ENCODE data around the gene ZNF391.

ZNF391 gene

DNA sequence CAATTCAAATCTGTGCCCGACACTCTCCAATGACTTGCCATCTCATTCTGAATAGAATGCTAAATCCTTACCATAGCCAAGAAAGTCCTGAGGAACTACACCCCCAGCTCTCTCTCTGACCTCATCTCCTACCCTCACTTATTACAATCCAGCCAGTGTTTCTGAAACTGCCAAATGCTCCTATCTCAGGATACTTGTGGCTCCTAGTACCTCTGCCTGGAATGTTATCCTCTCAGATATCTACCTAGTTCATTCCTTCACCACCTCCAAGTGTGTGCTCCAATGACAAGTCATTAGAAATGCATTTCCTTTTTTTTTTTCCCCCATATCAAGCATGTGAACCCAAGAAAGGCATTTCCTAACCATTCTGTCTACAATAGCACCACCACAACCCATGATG, 59.9 kb downstream of the ZNF391 start:
- no peak overlapping the region for H3K9ac ChIP-seq (ENCODE audit: low read depth in 1 of 2, low read length in 2 of 2)
- no peaks in the 10 kb centered on the region for H3K4me1 ChIP-seq (ENCODE audit: control insufficient read depth in 1 of 2, insufficient read depth in 2 of 2, low read length in 2 of 2)
- peaks cover 24 to 36% of the 10 kb centered on the region in 2 donors for H3K36me3 ChIP-seq (ENCODE audit: control insufficient read depth in 1 of 2, insufficient read depth in 2 of 2, low read length in 2 of 2)
- H3K4me3 ChIP-seq (ENCODE audit: low read depth in 1 of 2, low read length in 2 of 2), result no peak overlapping the region
- peaks cover 70 to 81% of the 10 kb centered on the region in 2 donors for H3K9me3 ChIP-seq (ENCODE audit: control insufficient read depth in 1 of 2, low read length in 2 of 2)
- no peak overlapping the region for H3K27ac ChIP-seq (ENCODE audit: low read depth, low read length)
- no peaks in the 10 kb centered on the region for H3K27me3 ChIP-seq (ENCODE audit: control insufficient read depth in 1 of 2, insufficient read depth in 2 of 2, low read length in 2 of 2)

DNA sequence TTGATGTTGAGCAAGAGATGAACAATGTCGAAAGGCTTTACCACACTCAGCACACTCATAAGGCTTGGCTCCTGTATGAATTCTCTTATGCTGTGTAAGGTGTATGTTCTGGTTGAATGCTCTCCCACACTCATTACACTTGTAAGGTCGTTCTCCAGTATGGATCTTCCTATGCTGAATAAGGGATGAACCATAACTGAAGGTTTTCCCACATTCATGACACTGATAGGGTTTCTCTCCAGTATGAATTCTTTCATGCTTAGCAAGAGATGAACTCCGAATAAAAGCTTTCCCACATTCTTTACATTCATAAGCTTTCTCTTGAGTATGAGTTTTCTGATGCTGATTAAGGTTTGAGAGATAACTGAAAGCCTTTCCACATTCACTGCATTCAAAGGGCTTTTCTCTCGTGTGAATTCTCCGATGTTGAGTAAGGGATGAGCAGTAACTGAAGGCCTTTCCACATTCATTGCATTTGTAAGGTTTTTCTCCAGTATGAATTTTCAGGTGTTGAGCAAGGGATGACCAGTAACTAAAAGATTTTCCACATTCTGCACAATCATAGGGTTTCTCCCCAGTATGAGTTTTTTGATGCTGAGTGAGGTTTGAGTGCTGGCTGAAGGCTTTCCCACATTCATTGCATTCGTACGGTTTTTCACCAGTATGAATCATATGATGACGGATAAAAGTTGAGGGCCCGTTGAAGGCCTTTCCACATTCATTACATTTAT, 63.3 kb downstream of the ZNF391 start:
- Histone ChIP-seq H3K27me3 (ENCODE audit: control insufficient read depth in 1 of 2, insufficient read depth in 2 of 2, low read length in 2 of 2) (no peaks in the 10 kb centered on the region), H3K27ac (ENCODE audit: low read depth, low read length) (no peak overlapping the region), H3K4me1 (ENCODE audit: control insufficient read depth in 1 of 2, insufficient read depth in 2 of 2, low read length in 2 of 2) (no peaks in the 10 kb centered on the region), H3K9me3 (ENCODE audit: control insufficient read depth in 1 of 2, low read length in 2 of 2) (peaks cover 79 to 92% of the 10 kb centered on the region in 2 donors), H3K36me3 (ENCODE audit: control insufficient read depth in 1 of 2, insufficient read depth in 2 of 2, low read length in 2 of 2) (peaks cover 57 to 69% of the 10 kb centered on the region in 2 donors), H3K4me3 (ENCODE audit: low read depth in 1 of 2, low read length in 2 of 2) (peak overlapping the region; percentile 18 to 23), H3K9ac (ENCODE audit: low read depth in 1 of 2, low read length in 2 of 2) (no peak overlapping the region)

DNA sequence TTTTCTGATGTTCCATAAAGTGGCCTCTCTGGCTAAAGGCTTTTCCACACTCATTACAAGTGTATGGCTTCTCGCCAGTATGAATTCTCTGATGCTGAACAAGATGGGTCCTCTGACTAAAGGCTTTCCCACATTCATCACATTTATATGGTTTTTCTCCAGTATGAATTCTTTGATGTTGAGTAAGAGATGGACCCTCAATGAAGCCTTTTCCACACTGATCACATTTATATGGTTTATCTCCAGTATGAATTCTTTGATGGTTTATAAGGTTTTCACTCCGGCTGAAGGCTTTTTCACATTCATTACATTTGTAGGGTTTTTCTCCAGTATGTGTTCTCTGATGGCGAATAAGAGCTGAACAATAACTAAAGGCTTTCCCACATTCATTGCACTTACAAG, 63.9 kb downstream of the ZNF391 start:
- Histone ChIP-seq H3K4me3 (ENCODE audit: low read depth in 1 of 2, low read length in 2 of 2) (peak overlapping the region in 1 of 2 donors; percentile 23), H3K36me3 (ENCODE audit: control insufficient read depth in 1 of 2, insufficient read depth in 2 of 2, low read length in 2 of 2) (peaks cover 64 to 76% of the 10 kb centered on the region in 2 donors), H3K4me1 (ENCODE audit: control insufficient read depth in 1 of 2, insufficient read depth in 2 of 2, low read length in 2 of 2) (no peaks in the 10 kb centered on the region), H3K9me3 (ENCODE audit: control insufficient read depth in 1 of 2, low read length in 2 of 2) (peaks cover 83 to 99% of the 10 kb centered on the region in 2 donors), H3K27me3 (ENCODE audit: control insufficient read depth in 1 of 2, insufficient read depth in 2 of 2, low read length in 2 of 2) (no peaks in the 10 kb centered on the region), H3K9ac (ENCODE audit: low read depth in 1 of 2, low read length in 2 of 2) (no peak overlapping the region), H3K27ac (ENCODE audit: low read depth, low read length) (no peak overlapping the region)
